Mucosa of rectum (tissue), 2 donors: ENCODE data around the gene IGHMBP2.
"Not testable (repeated sequence)": the region's sequence is repeated elsewhere in the genome, so short reads cannot be mapped to it uniquely, and the experiment has no call there.

Experiments used
- H3K27ac ChIP-seq, 2 donors: one replicate each; pipeline ENCODE4 v1.7.0; 2013; ENCODE audit warnings: inconsistent platforms in 2 of 2, low read depth in 2 of 2, low read length in 2 of 2
- H3K27me3 ChIP-seq, 2 donors: one replicate each; pipeline ENCODE4 v1.7.0; 2013; ENCODE audit warnings: low read length in 2 of 2; ENCODE audit not compliant: control insufficient read depth in 2 of 2, insufficient read depth in 2 of 2
- H3K36me3 ChIP-seq, 2 donors: one replicate each; pipeline ENCODE4 v1.7.0; 2013; ENCODE audit warnings: low read length in 2 of 2; ENCODE audit not compliant: control insufficient read depth in 2 of 2, insufficient read depth in 2 of 2
- H3K4me1 ChIP-seq, 2 donors: one replicate each; pipeline ENCODE4 v1.7.0; 2013; ENCODE audit warnings: low read length in 2 of 2, mild to moderate bottlenecking in 1 of 2; ENCODE audit not compliant: control insufficient read depth in 2 of 2, insufficient read depth in 2 of 2
- H3K4me3 ChIP-seq, 2 donors: one replicate each; pipeline ENCODE4 v1.7.0; 2013; ENCODE audit warnings: low read length in 2 of 2
- H3K9ac ChIP-seq, 2 donors: one replicate each; pipeline ENCODE4 v1.7.0; 2013; ENCODE audit warnings: low read length in 2 of 2, low read depth in 1 of 2, mild to moderate bottlenecking in 1 of 2
- H3K9me3 ChIP-seq, 2 donors: one replicate each; pipeline ENCODE4 v1.7.0; 2013; ENCODE audit warnings: low read length in 2 of 2; ENCODE audit not compliant: control insufficient read depth in 2 of 2
- donor health status: healthy.
- donor health status: Normal muscosa, but diverticular disease.

The IGHMBP2 gene

DNA sequence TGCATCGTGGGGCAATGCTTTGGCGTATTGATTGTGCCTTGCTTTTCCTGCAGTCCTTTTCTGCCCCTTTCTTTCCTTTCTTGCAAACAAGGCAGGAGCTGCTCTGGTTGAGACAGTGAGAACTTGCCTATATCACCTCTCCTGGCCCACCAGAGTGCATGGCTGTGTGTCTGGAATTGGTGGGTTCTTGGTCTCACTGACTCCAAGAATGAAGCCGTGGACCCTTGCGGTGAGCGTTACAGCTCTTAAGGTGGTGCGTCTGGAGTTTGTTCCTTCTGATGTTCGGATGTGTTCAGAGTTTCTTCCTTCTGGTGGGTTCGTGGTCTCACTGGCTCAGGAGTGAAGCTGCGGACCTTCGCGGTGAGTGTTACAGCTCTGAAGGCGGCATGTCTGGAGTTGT lies 70.0 kb downstream of the IGHMBP2 start:
- not testable (repeated sequence) for H3K9ac ChIP-seq, H3K27me3 ChIP-seq, H3K27ac ChIP-seq, H3K9me3 ChIP-seq, H3K4me1 ChIP-seq, H3K36me3 ChIP-seq, H3K4me3 ChIP-seq

DNA sequence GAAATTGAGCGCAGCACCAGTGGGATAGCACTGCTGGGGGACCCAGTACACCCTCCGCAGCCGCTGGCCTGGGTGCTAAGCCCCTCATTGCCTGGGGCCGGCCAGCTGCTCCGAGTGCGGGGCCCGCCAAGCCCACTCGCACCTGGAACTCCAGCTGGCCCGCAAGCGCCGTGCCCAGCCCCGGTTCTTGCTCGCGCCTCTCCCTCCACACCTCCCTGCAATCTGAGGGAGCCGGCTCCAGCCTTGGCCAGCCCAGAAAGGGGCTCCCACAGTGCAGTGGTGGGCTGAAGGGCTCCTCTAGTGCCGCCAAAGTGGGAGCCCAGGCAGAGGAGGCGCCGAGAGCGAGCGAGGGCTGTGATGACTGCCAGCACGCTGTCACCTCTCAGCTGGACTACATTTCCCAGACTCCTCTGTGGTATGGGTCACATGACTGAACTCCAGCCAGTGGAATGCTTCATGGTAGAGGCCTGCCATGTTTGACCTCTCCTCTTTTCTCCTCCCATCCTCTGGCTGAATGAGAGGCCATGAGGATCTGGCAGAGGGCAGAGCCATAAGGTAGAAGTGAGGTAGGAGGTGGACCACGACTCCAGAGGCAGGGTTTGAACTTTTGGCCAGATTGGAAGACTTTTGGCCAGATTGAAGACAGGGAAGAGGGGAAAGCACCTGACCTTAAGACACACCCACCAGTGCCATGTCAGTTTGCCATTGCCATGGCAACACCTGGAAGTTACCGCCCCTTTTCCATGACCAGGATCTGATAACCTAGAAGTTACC lies 70.9 kb downstream of the IGHMBP2 start:
- H3K27ac ChIP-seq: no peak overlapping the region
- H3K4me3 ChIP-seq: no peak overlapping the region
- H3K9ac ChIP-seq: no peak overlapping the region

DNA sequence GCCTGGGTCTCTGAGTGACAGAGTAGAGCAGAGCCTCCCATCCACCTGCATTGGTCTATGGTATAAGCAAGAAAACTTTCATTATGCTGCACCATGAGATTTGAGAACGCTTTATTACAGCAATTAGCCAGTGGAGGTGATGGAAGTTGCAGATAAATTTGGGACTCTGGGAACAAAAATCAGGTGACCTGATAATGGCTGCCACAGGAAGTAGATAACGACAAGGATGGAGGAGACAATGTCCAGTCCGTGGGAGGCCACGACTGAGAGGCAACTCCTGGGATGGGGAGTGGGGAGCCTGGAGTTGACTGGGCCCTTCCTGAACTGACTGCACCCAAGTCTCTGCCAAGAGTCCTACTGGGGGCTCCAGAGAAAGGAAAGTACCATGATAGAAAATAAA lies 72.4 kb downstream of the IGHMBP2 start:
- Histone ChIP-seq H3K4me3 (no peak overlapping the region), H3K27ac (no peak overlapping the region), H3K9me3 (no peaks in the 10 kb centered on the region), H3K36me3 (no peaks in the 10 kb centered on the region), H3K27me3 (peaks cover 2% of the 10 kb centered on the region in 2 donors), H3K4me1 (no peaks in the 10 kb centered on the region), H3K9ac (no peak overlapping the region)

More for the DNA sequence above, 70.9 kb downstream of the IGHMBP2 start:
- no peaks in the 10 kb centered on the region for H3K4me1 ChIP-seq
- no peaks in the 10 kb centered on the region for H3K9me3 ChIP-seq
- H3K36me3 ChIP-seq: no peaks in the 10 kb centered on the region
- H3K27me3 ChIP-seq: peaks cover 2% of the 10 kb centered on the region in 2 donors

GRCh38 chr11:68976563-68976962 lies 72.9 kb downstream of the IGHMBP2 start:
- Histone ChIP-seq H3K9me3 (no peaks in the 10 kb centered on the region), H3K36me3 (no peaks in the 10 kb centered on the region), H3K4me1 (no peaks in the 10 kb centered on the region), H3K27me3 (peaks cover 2% of the 10 kb centered on the region in 2 donors), H3K27ac (no peak overlapping the region), H3K4me3 (no peak overlapping the region), H3K9ac (no peak overlapping the region)

DNA sequence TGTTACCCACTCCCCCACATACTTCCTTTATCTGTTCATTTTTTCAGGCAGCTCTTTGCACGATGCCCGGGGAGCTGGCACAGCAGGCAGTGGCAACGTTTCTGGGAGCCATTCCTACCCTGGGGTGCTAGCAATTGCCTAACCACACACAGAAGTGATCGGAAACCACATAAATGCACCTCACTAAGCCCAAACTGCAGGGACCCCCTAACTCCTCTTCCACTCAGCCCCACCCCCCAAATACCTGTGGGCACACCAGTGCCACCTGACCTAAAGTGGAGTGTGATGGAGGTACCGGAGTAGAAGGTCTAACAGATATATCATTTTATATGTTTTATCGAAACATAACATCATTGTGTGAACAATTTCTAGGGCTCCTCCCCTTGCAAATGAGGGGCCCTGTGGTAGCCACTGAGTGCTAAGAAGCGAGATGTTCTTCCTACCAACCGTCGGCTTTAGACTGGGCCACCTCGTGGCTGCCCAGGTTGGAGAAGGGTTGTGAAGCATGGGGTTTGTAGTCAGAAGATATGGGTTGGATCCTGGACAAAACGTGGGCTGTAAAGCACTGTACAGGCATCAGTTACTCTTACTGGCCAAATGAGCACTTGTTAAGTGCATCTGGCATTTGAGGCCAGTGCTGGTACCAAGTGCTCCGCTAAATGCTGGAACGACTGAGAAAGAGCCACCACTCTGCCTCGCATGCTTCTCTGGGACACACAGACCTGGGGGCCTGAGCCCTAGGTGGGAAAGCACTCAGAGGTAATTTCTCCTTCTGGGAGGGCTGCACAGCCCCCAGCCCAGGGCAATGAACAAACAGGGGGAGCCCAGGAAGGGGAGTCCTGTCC lies 74.3 kb downstream of the IGHMBP2 start:
- Histone ChIP-seq H3K4me3 (no peak overlapping the region), H3K9ac (no peak overlapping the region), H3K4me1 (no peaks in the 10 kb centered on the region), H3K9me3 (no peaks in the 10 kb centered on the region), H3K36me3 (no peaks in the 10 kb centered on the region), H3K27ac (no peak overlapping the region), H3K27me3 (peaks cover 0 to 2% of the 10 kb centered on the region in 2 donors)

DNA sequence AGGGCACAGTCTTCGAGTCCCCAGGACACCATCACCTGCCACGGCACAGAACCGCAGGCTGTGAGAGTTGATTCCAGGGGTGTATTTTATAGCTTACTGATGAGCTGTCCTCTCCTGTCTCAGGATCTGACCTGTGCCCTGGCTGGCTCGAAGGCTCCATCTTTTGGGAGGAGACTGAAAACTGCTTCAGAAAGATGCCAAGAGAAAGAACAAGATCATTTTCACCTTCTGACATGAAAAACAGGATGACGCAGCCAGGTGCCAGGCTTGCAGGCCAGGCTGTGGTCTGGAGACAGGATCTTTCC lies 74.9 kb downstream of the IGHMBP2 start:
- H3K4me3 ChIP-seq: no peak overlapping the region
- no peaks in the 10 kb centered on the region for H3K9me3 ChIP-seq
- H3K27ac ChIP-seq: no peak overlapping the region
- no peaks in the 10 kb centered on the region for H3K36me3 ChIP-seq
- H3K27me3 ChIP-seq: peaks cover 0 to 2% of the 10 kb centered on the region in 2 donors
- no peaks in the 10 kb centered on the region for H3K4me1 ChIP-seq
- no peak overlapping the region for H3K9ac ChIP-seq

DNA sequence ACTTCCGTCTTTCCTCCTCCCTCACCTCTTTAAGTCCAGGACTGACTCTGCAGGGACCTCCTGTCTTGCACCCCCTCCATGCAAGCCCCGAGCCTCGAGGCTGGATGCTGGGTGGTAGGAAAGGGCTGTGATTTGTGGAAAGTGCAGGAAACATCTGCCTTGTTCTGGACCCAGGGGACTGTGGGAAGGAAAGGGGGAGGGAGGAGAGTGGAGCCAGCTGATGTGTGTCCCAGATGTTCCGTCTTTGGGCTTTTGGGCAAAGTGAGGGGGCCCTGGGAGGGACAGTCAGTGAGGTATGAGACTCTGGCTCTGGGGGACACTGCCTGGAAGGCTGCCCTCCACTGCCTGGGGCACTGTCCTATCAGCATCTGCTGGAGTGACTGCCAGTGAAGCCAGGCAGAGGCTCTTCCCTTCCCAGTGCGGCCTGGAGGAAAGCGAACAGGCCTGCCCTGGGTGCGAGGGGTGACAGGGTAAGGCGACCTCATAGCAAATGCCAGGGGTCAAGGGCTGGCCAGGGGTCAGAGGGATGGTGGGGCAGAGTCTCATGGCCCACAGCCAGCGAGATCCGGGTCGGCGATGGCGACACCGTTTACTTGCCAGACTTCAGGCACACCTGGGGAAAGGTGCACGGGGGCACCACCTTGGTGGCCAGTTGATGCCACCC lies 75.4 kb downstream of the IGHMBP2 start:
- no peak overlapping the region for H3K9ac ChIP-seq
- H3K9me3 ChIP-seq: no peaks in the 10 kb centered on the region
- H3K4me1 ChIP-seq: no peaks in the 10 kb centered on the region
- H3K27ac ChIP-seq: no peak overlapping the region
- no peak overlapping the region for H3K4me3 ChIP-seq
- no peaks in the 10 kb centered on the region for H3K36me3 ChIP-seq
- peaks cover 0 to 2% of the 10 kb centered on the region in 2 donors for H3K27me3 ChIP-seq

DNA sequence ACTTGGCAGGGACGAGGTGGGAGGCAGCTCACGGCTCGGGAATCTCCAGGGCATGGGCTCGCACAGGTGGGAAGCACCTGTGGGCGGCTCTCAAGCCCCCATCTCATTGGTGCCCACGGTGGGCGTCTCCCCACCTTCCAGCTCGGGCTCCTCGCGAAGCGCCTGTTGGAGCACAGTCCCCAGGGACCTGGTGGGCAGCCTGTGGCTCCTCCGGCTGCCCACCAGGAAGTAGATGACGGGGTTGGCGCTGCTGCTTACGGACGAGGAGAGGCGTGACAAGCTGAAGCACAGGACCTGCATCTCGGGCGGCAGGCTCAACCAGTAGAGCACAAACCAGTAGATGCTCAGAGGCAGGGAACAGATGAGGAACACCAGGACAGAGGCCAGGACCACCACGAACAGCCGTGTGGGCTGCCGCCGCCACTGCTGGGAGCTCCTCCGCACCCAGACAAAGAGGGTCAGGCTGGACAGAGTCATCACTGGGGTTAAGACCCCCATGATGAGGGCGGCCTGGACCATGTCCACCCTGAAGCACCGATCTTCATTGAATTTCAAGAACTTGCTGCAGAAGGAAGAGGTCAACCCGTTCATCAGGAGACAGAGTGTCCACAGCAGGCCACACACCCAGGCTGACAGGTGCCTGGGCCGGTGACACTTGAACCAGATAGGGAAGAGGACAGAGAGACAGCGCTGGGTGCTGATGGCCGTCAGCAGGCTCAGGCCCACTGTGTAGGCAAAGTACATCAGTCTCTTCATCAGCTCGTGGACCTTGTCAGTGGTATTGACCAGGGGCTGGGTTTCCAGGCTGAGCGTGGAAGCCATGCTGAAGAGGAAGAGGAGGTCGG lies 76.5 kb downstream of the IGHMBP2 start:
- no peak overlapping the region for H3K4me3 ChIP-seq
- no peaks in the 10 kb centered on the region for H3K4me1 ChIP-seq
- peaks cover 0 to 2% of the 10 kb centered on the region in 2 donors for H3K27me3 ChIP-seq
- H3K9me3 ChIP-seq: no peaks in the 10 kb centered on the region
- no peaks in the 10 kb centered on the region for H3K36me3 ChIP-seq
- no peak overlapping the region for H3K27ac ChIP-seq
- H3K9ac ChIP-seq: no peak overlapping the region

DNA sequence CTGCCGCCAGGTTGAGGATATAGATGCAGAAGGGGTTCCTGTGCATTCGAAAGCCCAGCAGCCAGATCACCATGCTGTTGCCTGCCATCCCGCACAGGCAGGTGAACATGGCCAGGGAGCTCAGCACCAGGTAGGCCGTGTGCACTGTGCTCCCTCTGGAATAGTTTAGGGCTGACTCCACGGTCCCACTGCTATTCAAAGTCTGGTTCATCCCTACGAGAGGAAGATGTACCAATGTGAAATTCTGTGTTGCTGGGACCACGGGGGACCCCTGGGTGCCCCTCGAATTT lies 77.0 kb downstream of the IGHMBP2 start, which contains the start of gene MRGPRD:
MRGPRD (minus strand) TSS at position 211 of the 290 bp plus-strand sequence; CDS start at position 211, 0 bp downstream.
- H3K4me1 ChIP-seq: no peaks in the 10 kb centered on the region
- H3K27me3 ChIP-seq: peaks cover 0 to 2% of the 10 kb centered on the region in 2 donors
- no peaks in the 10 kb centered on the region for H3K9me3 ChIP-seq
- no peaks in the 10 kb centered on the region for H3K36me3 ChIP-seq
- no peak within 1 kb of the TSS for H3K4me3 ChIP-seq
- H3K9ac ChIP-seq: no peak within 1 kb of the TSS
- no peak within 1 kb of the TSS for H3K27ac ChIP-seq
